Activated CD4-positive, alpha-beta T cell treated with anti-CD3 and anti-CD28 coated beads, Interleukin-2, amount 10 ng/mL, durations not matched to agents 24 days and 14 days (primary cell): ENCODE results near the gene RERE. TPM values are rescaled to one million over a fixed set of nuclear protein-coding genes. Genes with fewer than 3 reads are reported as not detected.
A peak's percentile ranks its signal among the peaks of the same experiment; 100 is the strongest.

Source experiments
- DNase-seq: peaks from one replicate; pipeline ENCODE4 v3.0.0; 2022
- H3K27ac Mint-ChIP-seq: one replicate; pipeline ENCODE4 v1.8.0; 2022; ENCODE audit warnings: mild to moderate bottlenecking, mixed read lengths
- H3K27me3 Mint-ChIP-seq: one replicate; pipeline ENCODE4 v1.8.0; 2022; ENCODE audit warnings: mixed read lengths
- H3K36me3 Mint-ChIP-seq: one replicate; pipeline ENCODE4 v1.8.0; 2022; ENCODE audit warnings: low read depth, mild to moderate bottlenecking, mixed read lengths
- H3K4me1 Mint-ChIP-seq: one replicate; pipeline ENCODE4 v1.8.0; 2021; ENCODE audit warnings: mixed read lengths
- H3K4me3 Mint-ChIP-seq: one replicate; pipeline ENCODE4 v1.8.0; 2022; ENCODE audit warnings: mild to moderate bottlenecking, moderate library complexity, mixed read lengths
- H3K9me3 Mint-ChIP-seq: one replicate; pipeline ENCODE4 v1.8.0; 2021; ENCODE audit warnings: mixed read lengths
- intact Hi-C: fragments of 100-400 bp; cut with micrococcal nuclease; formaldehyde crosslinking; loops from one replicate; pipeline ENCODE4 v1.15.1; 2023
- total RNA-seq: library from RNA; stranded (reverse); gene quantifications from 2 replicates; pipeline ENCODE4 v1.2.3, GENCODE V29; 2022

Gene RERE
- total RNA-seq, 1 donor from 2014 or later = 85.6 TPM

- no peak overlapping the region for H3K4me3 Mint-ChIP-seq
- peak overlapping the region; percentile 83 for H3K27ac Mint-ChIP-seq
- H3K4me1 Mint-ChIP-seq = peaks cover 41% of the 10 kb centered on the region
Measured at GRCh38 chr1:8554956-8555534, 262.4 kb downstream of the RERE start.

GRCh38 chr1:8552820-8553397, 264.5 kb downstream of the RERE start:
- H3K36me3 Mint-ChIP-seq = peaks cover 43% of the 10 kb centered on the region

More at GRCh38 chr1:8554956-8555534, 262.4 kb downstream of the RERE start:
- Mint-ChIP-seq H3K9me3 (no peaks in the 10 kb centered on the region), H3K36me3 (peaks cover 42% of the 10 kb centered on the region), H3K27me3 (no peaks in the 10 kb centered on the region)
- no peak for DNase-seq
- intact Hi-C loops = loop anchor here (1.0 to 5.0 kb wide), 5 partner anchors 15 to 158 kb away; no protein-coding TSS in a partner anchor

GRCh38 chr1:8551613-8552489, 265.6 kb downstream of the RERE start:
- Mint-ChIP-seq H3K9me3 (no peaks in the 10 kb centered on the region), H3K27me3 (no peaks in the 10 kb centered on the region), H3K4me3 (no peak overlapping the region), H3K36me3 (peaks cover 41% of the 10 kb centered on the region), H3K27ac (peak overlapping the region; percentile 18), H3K4me1 (peaks cover 40% of the 10 kb centered on the region)
- intact Hi-C loops = no loop called here
- DNase-seq = no peak

More at GRCh38 chr1:8552820-8553397, 264.5 kb downstream of the RERE start:
- H3K9me3 Mint-ChIP-seq = no peaks in the 10 kb centered on the region
- H3K4me3 Mint-ChIP-seq = no peak overlapping the region
- H3K27me3 Mint-ChIP-seq = no peaks in the 10 kb centered on the region
- H3K4me1 Mint-ChIP-seq = peaks cover 40% of the 10 kb centered on the region
- intact Hi-C loops = no loop called here
- no peak for DNase-seq
- H3K27ac Mint-ChIP-seq = no peak overlapping the region

GRCh38 chr1:8551057-8551456, 266.4 kb downstream of the RERE start:
- intact Hi-C loops = no loop called here
- H3K4me3 Mint-ChIP-seq = no peak overlapping the region

GRCh38 chr1:8547791-8548190, 269.6 kb downstream of the RERE start:
- peaks cover 30% of the 10 kb centered on the region for H3K4me1 Mint-ChIP-seq
- H3K36me3 Mint-ChIP-seq = peaks cover 41% of the 10 kb centered on the region
- H3K27me3 Mint-ChIP-seq = no peaks in the 10 kb centered on the region
- DNase-seq = no peak
- no peaks in the 10 kb centered on the region for H3K9me3 Mint-ChIP-seq
- no peak overlapping the region for H3K27ac Mint-ChIP-seq
- intact Hi-C loops = no loop called here
- no peak overlapping the region for H3K4me3 Mint-ChIP-seq

More at GRCh38 chr1:8551057-8551456, 266.4 kb downstream of the RERE start:
- DNase-seq = no peak
- H3K27me3 Mint-ChIP-seq = no peaks in the 10 kb centered on the region
- H3K4me1 Mint-ChIP-seq = peaks cover 40% of the 10 kb centered on the region
- no peaks in the 10 kb centered on the region for H3K9me3 Mint-ChIP-seq
- no peak overlapping the region for H3K27ac Mint-ChIP-seq
- H3K36me3 Mint-ChIP-seq = peaks cover 39% of the 10 kb centered on the region

- H3K4me3 Mint-ChIP-seq = no peak overlapping the region
- peaks cover 26% of the 10 kb centered on the region for H3K4me1 Mint-ChIP-seq
- DNase-seq = peak; percentile 78
- peak overlapping the region; percentile 72 for H3K27ac Mint-ChIP-seq
- no peaks in the 10 kb centered on the region for H3K27me3 Mint-ChIP-seq
- H3K9me3 Mint-ChIP-seq = no peaks in the 10 kb centered on the region
- intact Hi-C loops = no loop called here
- H3K36me3 Mint-ChIP-seq = peaks cover 41% of the 10 kb centered on the region
Measured at GRCh38 chr1:8545078-8545477, 272.4 kb downstream of the RERE start.

- intact Hi-C loops = loop anchor here (5.0 kb wide), 1 partner anchor 58 kb away; no protein-coding TSS in a partner anchor
- Mint-ChIP-seq H3K4me3 (no peak overlapping the region), H3K27me3 (no peaks in the 10 kb centered on the region)
Measured at GRCh38 chr1:8544644-8545043, 272.8 kb downstream of the RERE start.

GRCh38 chr1:8543965-8544364, 273.5 kb downstream of the RERE start:
- intact Hi-C loops = loop anchor here (5.0 kb wide), 1 partner anchor 58 kb away; no protein-coding TSS in a partner anchor
- no peak overlapping the region for H3K4me3 Mint-ChIP-seq
- H3K4me1 Mint-ChIP-seq = peaks cover 32% of the 10 kb centered on the region
- H3K27ac Mint-ChIP-seq = no peak overlapping the region
- no peaks in the 10 kb centered on the region for H3K27me3 Mint-ChIP-seq
- H3K36me3 Mint-ChIP-seq = peaks cover 50% of the 10 kb centered on the region
- DNase-seq = no peak
- H3K9me3 Mint-ChIP-seq = no peaks in the 10 kb centered on the region

More at GRCh38 chr1:8544644-8545043, 272.8 kb downstream of the RERE start:
- DNase-seq = no peak
- H3K4me1 Mint-ChIP-seq = peaks cover 28% of the 10 kb centered on the region
- H3K27ac Mint-ChIP-seq = peak overlapping the region; percentile 72
- H3K36me3 Mint-ChIP-seq = peaks cover 43% of the 10 kb centered on the region
- H3K9me3 Mint-ChIP-seq = no peaks in the 10 kb centered on the region

GRCh38 chr1:8541961-8542521, 275.4 kb downstream of the RERE start:
- no peak overlapping the region for H3K4me3 Mint-ChIP-seq
- DNase-seq = no peak
- peaks cover 39% of the 10 kb centered on the region for H3K4me1 Mint-ChIP-seq
- peaks cover 50% of the 10 kb centered on the region for H3K36me3 Mint-ChIP-seq
- no peaks in the 10 kb centered on the region for H3K9me3 Mint-ChIP-seq
- no peak overlapping the region for H3K27ac Mint-ChIP-seq
- H3K27me3 Mint-ChIP-seq = no peaks in the 10 kb centered on the region
- intact Hi-C loops = loop anchor here (5.0 kb wide), 1 partner anchor 60 kb away; no protein-coding TSS in a partner anchor

- Mint-ChIP-seq H3K27me3 (no peaks in the 10 kb centered on the region), H3K36me3 (peaks cover 46% of the 10 kb centered on the region), H3K27ac (peak overlapping the region; percentile 92), H3K4me3 (peak overlapping the region; percentile 49), H3K9me3 (no peaks in the 10 kb centered on the region), H3K4me1 (peaks cover 39% of the 10 kb centered on the region)
- no peak for DNase-seq
- intact Hi-C loops = loop anchor here (1.0 to 5.0 kb wide), 4 partner anchors 14 to 61 kb away; no protein-coding TSS in a partner anchor
Measured at GRCh38 chr1:8540971-8541370, 276.5 kb downstream of the RERE start.

- DNase-seq = no peak
- H3K4me1 Mint-ChIP-seq = peaks cover 41% of the 10 kb centered on the region
- H3K4me3 Mint-ChIP-seq = peak overlapping the region; percentile 67
- intact Hi-C loops = loop anchor here (1.0 to 5.0 kb wide), 4 partner anchors 15 to 62 kb away; no protein-coding TSS in a partner anchor
- H3K9me3 Mint-ChIP-seq = no peaks in the 10 kb centered on the region
- peaks cover 49% of the 10 kb centered on the region for H3K36me3 Mint-ChIP-seq
- peak overlapping the region; percentile 92 for H3K27ac Mint-ChIP-seq
- no peaks in the 10 kb centered on the region for H3K27me3 Mint-ChIP-seq
Measured at GRCh38 chr1:8540261-8540941, 277.0 kb downstream of the RERE start.

GRCh38 chr1:8539683-8540082, 277.8 kb downstream of the RERE start:
- DNase-seq = no peak
- Mint-ChIP-seq H3K4me1 (peaks cover 39% of the 10 kb centered on the region), H3K9me3 (no peaks in the 10 kb centered on the region), H3K4me3 (peak overlapping the region; percentile 53), H3K27ac (peak overlapping the region; percentile 80), H3K36me3 (peaks cover 43% of the 10 kb centered on the region), H3K27me3 (no peaks in the 10 kb centered on the region)
- intact Hi-C loops = loop anchor here (1.0 to 5.0 kb wide), 4 partner anchors 14 to 63 kb away; no protein-coding TSS in a partner anchor

- DNase-seq = no peak
- no peaks in the 10 kb centered on the region for H3K9me3 Mint-ChIP-seq
- intact Hi-C loops = no loop called here
- peaks cover 34% of the 10 kb centered on the region for H3K36me3 Mint-ChIP-seq
- peak overlapping the region; percentile 4 for H3K27ac Mint-ChIP-seq
- no peaks in the 10 kb centered on the region for H3K27me3 Mint-ChIP-seq
- no peak overlapping the region for H3K4me3 Mint-ChIP-seq
- peaks cover 47% of the 10 kb centered on the region for H3K4me1 Mint-ChIP-seq
Measured at GRCh38 chr1:8538502-8538901, 278.9 kb downstream of the RERE start.
